ENCODE measurements around the gene SCN3A.

Gene SCN3A

DNA sequence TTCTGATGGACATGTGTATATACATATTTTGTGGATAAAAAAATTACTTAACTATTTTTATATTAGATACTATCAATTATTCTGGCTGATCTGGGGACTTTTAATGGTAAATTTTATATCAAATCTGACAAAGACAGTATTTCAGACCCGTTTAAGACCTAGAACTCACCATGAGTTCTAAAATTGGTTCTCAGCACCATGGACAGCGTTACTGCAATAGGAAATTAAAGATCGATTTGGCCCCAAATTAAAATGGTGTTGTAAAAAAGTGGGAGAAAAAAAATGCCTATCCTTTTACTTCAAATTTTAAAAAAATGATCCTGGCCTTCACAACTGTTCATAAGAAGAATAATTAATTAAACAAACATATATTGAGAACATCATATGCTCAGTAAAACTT is 34.4 kb upstream of the SCN3A start:
- TF ChIP-seq, protein P1, sequence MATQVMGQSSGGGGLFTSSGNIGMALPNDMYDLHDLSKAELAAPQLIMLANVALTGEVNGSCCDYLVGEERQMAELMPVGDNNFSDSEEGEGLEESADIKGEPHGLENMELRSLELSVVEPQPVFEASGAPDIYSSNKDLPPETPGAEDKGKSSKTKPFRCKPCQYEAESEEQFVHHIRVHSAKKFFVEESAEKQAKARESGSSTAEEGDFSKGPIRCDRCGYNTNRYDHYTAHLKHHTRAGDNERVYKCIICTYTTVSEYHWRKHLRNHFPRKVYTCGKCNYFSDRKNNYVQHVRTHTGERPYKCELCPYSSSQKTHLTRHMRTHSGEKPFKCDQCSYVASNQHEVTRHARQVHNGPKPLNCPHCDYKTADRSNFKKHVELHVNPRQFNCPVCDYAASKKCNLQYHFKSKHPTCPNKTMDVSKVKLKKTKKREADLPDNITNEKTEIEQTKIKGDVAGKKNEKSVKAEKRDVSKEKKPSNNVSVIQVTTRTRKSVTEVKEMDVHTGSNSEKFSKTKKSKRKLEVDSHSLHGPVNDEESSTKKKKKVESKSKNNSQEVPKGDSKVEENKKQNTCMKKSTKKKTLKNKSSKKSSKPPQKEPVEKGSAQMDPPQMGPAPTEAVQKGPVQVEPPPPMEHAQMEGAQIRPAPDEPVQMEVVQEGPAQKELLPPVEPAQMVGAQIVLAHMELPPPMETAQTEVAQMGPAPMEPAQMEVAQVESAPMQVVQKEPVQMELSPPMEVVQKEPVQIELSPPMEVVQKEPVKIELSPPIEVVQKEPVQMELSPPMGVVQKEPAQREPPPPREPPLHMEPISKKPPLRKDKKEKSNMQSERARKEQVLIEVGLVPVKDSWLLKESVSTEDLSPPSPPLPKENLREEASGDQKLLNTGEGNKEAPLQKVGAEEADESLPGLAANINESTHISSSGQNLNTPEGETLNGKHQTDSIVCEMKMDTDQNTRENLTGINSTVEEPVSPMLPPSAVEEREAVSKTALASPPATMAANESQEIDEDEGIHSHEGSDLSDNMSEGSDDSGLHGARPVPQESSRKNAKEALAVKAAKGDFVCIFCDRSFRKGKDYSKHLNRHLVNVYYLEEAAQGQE (IDR thresholded peaks at IDR 0.05; ENCODE audit: insufficient read depth in 1 of 2, low read depth in 2 of 2, low read length in 2 of 2), result peak; percentile 81 to 94
- TF ChIP-seq SIN3A (IDR thresholded peaks at IDR 0.05; ENCODE audit: borderline replicate concordance, insufficient read depth, low read length) (no peak), POLR2AphosphoS5 (IDR thresholded peaks at IDR 0.05; ENCODE audit: low read depth, low read length) (no peak), FOXP2 (optimal IDR thresholded peaks at IDR 0.05; ENCODE audit: borderline replicate concordance, extremely low read depth, extremely low read length, insufficient read depth) (no peak), TAF1 (IDR thresholded peaks at IDR 0.05; ENCODE audit: borderline replicate concordance, insufficient read depth, low read length) (no peak)

GRCh38 chr2:165237056-165237455 is 33.2 kb upstream of the SCN3A start:
- TF ChIP-seq POLR2AphosphoS5 (IDR thresholded peaks at IDR 0.05; ENCODE audit: low read depth, low read length) (no peak), SIN3A (IDR thresholded peaks at IDR 0.05; ENCODE audit: borderline replicate concordance, insufficient read depth, low read length) (no peak), FOXP2 (optimal IDR thresholded peaks at IDR 0.05; ENCODE audit: borderline replicate concordance, extremely low read depth, extremely low read length, insufficient read depth) (no peak), TAF1 (IDR thresholded peaks at IDR 0.05; ENCODE audit: borderline replicate concordance, insufficient read depth, low read length) (no peak)
- TF ChIP-seq, protein P1 (IDR thresholded peaks at IDR 0.05; ENCODE audit: insufficient read depth in 1 of 2, low read depth in 2 of 2, low read length in 2 of 2), result no peak

DNA sequence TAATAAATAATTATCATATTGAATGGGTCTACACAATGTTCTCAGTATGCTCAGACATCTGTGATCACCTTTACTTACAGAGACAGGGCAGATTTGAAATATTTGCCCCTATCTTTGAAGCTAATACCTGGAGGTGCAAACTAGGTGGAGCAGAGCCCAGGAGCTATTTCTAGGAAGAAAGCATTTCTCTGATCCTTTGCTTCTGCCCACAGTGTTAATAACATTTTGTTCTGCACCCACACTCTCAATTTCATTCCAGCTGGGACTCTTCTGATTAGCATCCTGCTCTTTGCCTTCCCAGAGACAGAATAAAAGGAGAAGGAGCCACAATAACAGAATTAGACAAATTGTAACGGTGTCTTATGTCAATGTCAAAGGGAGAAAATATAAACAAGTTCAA is 23.7 kb upstream of the SCN3A start:
- TF ChIP-seq, protein P1 (IDR thresholded peaks at IDR 0.05; ENCODE audit: insufficient read depth in 1 of 2, low read depth in 2 of 2, low read length in 2 of 2), result no peak

GRCh38 chr2:165224941-165225340 is 21.1 kb upstream of the SCN3A start:
- TF ChIP-seq, protein P1 (IDR thresholded peaks at IDR 0.05; ENCODE audit: insufficient read depth in 1 of 2, low read depth in 2 of 2, low read length in 2 of 2), result no peak
- TF ChIP-seq POLR2AphosphoS5 (IDR thresholded peaks at IDR 0.05; ENCODE audit: low read depth, low read length) (no peak), FOXP2 (optimal IDR thresholded peaks at IDR 0.05; ENCODE audit: borderline replicate concordance, extremely low read depth, extremely low read length, insufficient read depth) (no peak), TAF1 (IDR thresholded peaks at IDR 0.05; ENCODE audit: borderline replicate concordance, insufficient read depth, low read length) (no peak), SIN3A (IDR thresholded peaks at IDR 0.05; ENCODE audit: borderline replicate concordance, insufficient read depth, low read length) (no peak)

- TF ChIP-seq TAF1 (IDR thresholded peaks at IDR 0.05; ENCODE audit: borderline replicate concordance, insufficient read depth, low read length) (no peak), SIN3A (IDR thresholded peaks at IDR 0.05; ENCODE audit: borderline replicate concordance, insufficient read depth, low read length) (no peak), POLR2AphosphoS5 (IDR thresholded peaks at IDR 0.05; ENCODE audit: low read depth, low read length) (no peak), FOXP2 (optimal IDR thresholded peaks at IDR 0.05; ENCODE audit: borderline replicate concordance, extremely low read depth, extremely low read length, insufficient read depth) (no peak)
- TF ChIP-seq, protein P1 (IDR thresholded peaks at IDR 0.05; ENCODE audit: insufficient read depth in 1 of 2, low read depth in 2 of 2, low read length in 2 of 2), result no peak
Observed at GRCh38 chr2:165219481-165219880, 15.6 kb upstream of the SCN3A start.

Data from PFSK-1 (cell line).